SK-N-SH (cell line): ENCODE measurements around the gene NYAP2. TPM values are rescaled to one million over a fixed set of nuclear protein-coding genes. Genes with fewer than 3 reads are reported as not detected.

ENCODE experiments used
- CTCF ChIA-PET: fragments of 300-600, 350-600 bp; formaldehyde crosslinking; extraction: SDS; loops from one replicate; lab custom pipeline; 2021; lab: Yijun Ruan, JAX
- POLR2A ChIA-PET: fragments of 350-600 bp; sonication (Branson Sonifier 250); formaldehyde crosslinking; extraction: SDS; loops from one replicate; lab custom pipeline; 2020; ENCODE audit warnings: antibody characterized with exemption, inconsistent platforms; lab: Yijun Ruan, JAX
- DNase-seq: peaks from one replicate; pipeline ENCODE4 v3.0.0; 2012
- H2AFZ ChIP-seq: fragments of 200-600 bp; sonication (generic); 2 replicates; pipeline ENCODE4 v1.8.1; 2016; ENCODE audit warnings: antibody characterized with exemption, mild to moderate bottlenecking, low read depth
- H3F3A ChIP-seq: fragments of 200-600 bp; sonication (generic); replicated peaks from 2 replicates; pipeline ENCODE3; 2016; ENCODE audit warnings: antibody characterized with exemption, mild to moderate bottlenecking; ENCODE audit not compliant: insufficient read depth
- H3K27ac ChIP-seq, 2 experiments: fragments of 200-500 bp in 1 of 2; fragments of 200-600 bp in 1 of 2; sonication (Bioruptor generic) in 1 of 2; sonication (generic), shearing (Covaris generic) in 1 of 2; 2 replicates each; pipeline versions ENCODE4 v1.5.1 to v1.6.1; 2014 to 2016; ENCODE audit warnings: low read depth in 2 of 2, inconsistent platforms in 1 of 2, low read length in 1 of 2, mild to moderate bottlenecking in 1 of 2, mixed read lengths in 1 of 2
- H3K27me3 ChIP-seq: fragments of 200-600 bp; sonication (generic), shearing (Covaris generic); 2 replicates; pipeline ENCODE4 v1.6.1; 2016; ENCODE audit warnings: mixed run types; ENCODE audit not compliant: insufficient read depth
- H3K36me3 ChIP-seq, 2 experiments: fragments of 200-500 bp in 1 of 2; fragments of 200-600 bp in 1 of 2; sonication (Bioruptor generic) in 1 of 2; sonication (generic) in 1 of 2; replicated peaks in 1 of 2; 2 replicates each; pipeline versions ENCODE3 to v1.5.1; 2014 to 2016; ENCODE audit warnings: low read length in 1 of 2, mild to moderate bottlenecking in 1 of 2; ENCODE audit not compliant: insufficient read depth in 2 of 2, control insufficient read depth in 1 of 2
- H3K4me1 ChIP-seq, 2 experiments: fragments of 200-500 bp in 1 of 2; fragments of 200-600 bp in 1 of 2; sonication (Bioruptor generic) in 1 of 2; sonication (generic), shearing (Covaris generic) in 1 of 2; 2 replicates each; pipeline versions ENCODE4 v1.5.1 to v1.6.1; 2014 to 2016; ENCODE audit warnings: low read depth in 1 of 2, low read length in 1 of 2, mixed run types in 1 of 2; ENCODE audit not compliant: insufficient read depth in 2 of 2, control insufficient read depth in 1 of 2
- H3K4me2 ChIP-seq: fragments of 200-600 bp; sonication (generic), shearing (Covaris generic); 2 replicates; pipeline ENCODE4 v1.6.1; 2017; ENCODE audit warnings: mixed run types
- H3K4me3 ChIP-seq, 2 experiments: fragments of 200-500 bp in 1 of 2; fragments of 200-600 bp in 1 of 2; sonication (Bioruptor generic) in 1 of 2; sonication (generic), shearing (Covaris generic) in 1 of 2; 2 replicates each; pipeline versions ENCODE4 v1.5.1 to v1.8.1; 2014 to 2016; ENCODE audit warnings: low read depth in 2 of 2, inconsistent platforms in 1 of 2, low read length in 1 of 2, mild to moderate bottlenecking in 1 of 2, mixed read lengths in 1 of 2, moderate library complexity in 1 of 2
- H3K79me2 ChIP-seq: fragments of 200-600 bp; sonication (generic); 2 replicates; pipeline ENCODE4 v1.8.1; 2017; ENCODE audit warnings: mild to moderate bottlenecking; ENCODE audit not compliant: insufficient read depth
- H3K9ac ChIP-seq: fragments of 200-600 bp; sonication (generic); 2 replicates; pipeline ENCODE4 v1.6.1; 2017; ENCODE audit warnings: mixed run types
- H3K9me2 ChIP-seq: fragments of 200-600 bp; sonication (generic); 2 replicates; pipeline ENCODE4 v1.6.1; 2017; ENCODE audit warnings: mixed run types
- H3K9me3 ChIP-seq: fragments of 200-600 bp; sonication (generic); 2 replicates; pipeline ENCODE4 v1.6.1; 2017; ENCODE audit warnings: mixed run types, mild to moderate bottlenecking, moderate library complexity
- H4K20me1 ChIP-seq: fragments of 200-600 bp; sonication (generic); 2 replicates; pipeline ENCODE4 v1.6.1; 2017; ENCODE audit warnings: mild to moderate bottlenecking, mixed run types; ENCODE audit not compliant: insufficient read depth
- CHD2 ChIP-seq: fragments of 150-350 bp; IDR thresholded peaks from 2 replicates; pipeline ENCODE4 v1.6.1; 2018; ENCODE audit warnings: low read length; ENCODE audit not compliant: partially characterized antibody
- ELF1 ChIP-seq: IDR thresholded peaks from 2 replicates; pipeline ENCODE4 v1.4.0; 2012
- EP300 ChIP-seq, 2 experiments: IDR thresholded peaks; 2 replicates each; pipeline versions ENCODE4 v1.4.0 to v1.6.1; 2012; ENCODE audit warnings: borderline replicate concordance in 1 of 2, low read depth in 1 of 2, low read length in 1 of 2
- EZH2phosphoT487 ChIP-seq: fragments of 200-600 bp; sonication (generic); IDR thresholded peaks from 2 replicates; pipeline ENCODE4 v1.6.1; 2017; ENCODE audit warnings: low read depth, mixed run types, mild to moderate bottlenecking, antibody characterized with exemption, moderate library complexity, borderline replicate concordance
- FOXJ3 ChIP-seq: sonication (generic); formaldehyde crosslinking; IDR thresholded peaks from 2 replicates; pipeline ENCODE4 v1.5.1; 2020; ENCODE audit warnings: mild to moderate bottlenecking, missing genetic modification reagents
- GABPA ChIP-seq: IDR thresholded peaks from 2 replicates; pipeline ENCODE4 v1.4.0; 2012; ENCODE audit warnings: low read depth, mild to moderate bottlenecking
- GATA2 ChIP-seq: sonication (generic); formaldehyde crosslinking; IDR thresholded peaks from 2 replicates; pipeline ENCODE4 v1.5.0; 2020; ENCODE audit warnings: mild to moderate bottlenecking, missing genetic modification reagents
- IRF3 ChIP-seq: fragments of 150-350 bp; IDR thresholded peaks from 2 replicates; pipeline ENCODE4 v1.6.1; 2016; ENCODE audit warnings: mild to moderate bottlenecking, low read depth, low read length
- MAX ChIP-seq: IDR thresholded peaks from 2 replicates; pipeline ENCODE4 v1.4.0; 2012; ENCODE audit warnings: low read depth
- MEF2A ChIP-seq: IDR thresholded peaks from 2 replicates; pipeline ENCODE4 v1.4.0; 2012; ENCODE audit warnings: low read depth, borderline replicate concordance
- PBX3 ChIP-seq: IDR thresholded peaks from 2 replicates; pipeline ENCODE4; 2012
- POLR2AphosphoS5 ChIP-seq: IDR thresholded peaks from 2 replicates; pipeline ENCODE4 v1.6.1; 2012; ENCODE audit warnings: low read depth, low read length
- RCOR1 ChIP-seq: fragments of 150-350 bp; IDR thresholded peaks from 2 replicates; pipeline ENCODE4 v1.6.1; 2017; ENCODE audit warnings: antibody characterized with exemption, low read length
- REST ChIP-seq: IDR thresholded peaks from 2 replicates; pipeline ENCODE4 v1.6.1; 2012; ENCODE audit warnings: mild to moderate bottlenecking, low read depth, low read length, moderate library complexity
- SIN3A ChIP-seq: IDR thresholded peaks from 2 replicates; pipeline ENCODE4 v1.6.1; 2012; ENCODE audit warnings: low read depth, mild to moderate bottlenecking, low read length, moderate library complexity, borderline replicate concordance
- TCF12 ChIP-seq: IDR thresholded peaks from 2 replicates; pipeline ENCODE4 v1.4.0; 2012
- USF2 ChIP-seq: fragments of 150-350 bp; IDR thresholded peaks from 2 replicates; pipeline ENCODE4 v1.6.1; 2017; ENCODE audit warnings: antibody characterized with exemption, low read length, low read depth, borderline replicate concordance
- YY1 ChIP-seq: IDR thresholded peaks from 2 replicates; pipeline ENCODE4 v1.4.0; 2012; ENCODE audit warnings: low read depth, mild to moderate bottlenecking
- WGBS: methylation state at CpG from one replicate; pipeline ENCODE4 v1.1.6; 2017; ENCODE audit warnings: low lambda C conversion rate; 5-methylcytosine and 5-hydroxymethylcytosine counted together
- polyA plus RNA-seq, 3 experiments: library from polyadenylated mRNA; depleted of rRNA; stranded (reverse); fragments of >200 nt; gene quantifications; 2 replicates each; pipeline ENCODE4 v1.2.3, GENCODE V29; 2012

The NYAP2 gene
- polyA plus RNA-seq, 1 of the 3 experiments (the other 2 are of a cell fraction) = not detected

- TF ChIP-seq REST = no peak
- no peak for TF ChIP-seq MAX
- TF ChIP-seq IRF3 = no peak
- TF ChIP-seq, all 33 proteins: peak for 0
These were observed 175.2 kb downstream of the NYAP2 start (continued) for GRCh38 chr2:225574582-225575138.

GRCh38 chr2:225581135-225581534 lies 181.6 kb downstream of the NYAP2 start:
- H2AFZ ChIP-seq = no peak overlapping the region
- H3K36me3 ChIP-seq = no peaks in the 10 kb centered on the region
- ChIA-PET CTCF (interaction anchor here (1.0 to 1.1 kb wide), 2 partner anchors 298 to 299 kb away, joined by 3 read pairs; no protein-coding TSS in a partner anchor), POLR2A (no interaction called here)
- H4K20me1 ChIP-seq = no peaks in the 10 kb centered on the region
- no peaks in the 10 kb centered on the region for H3K27me3 ChIP-seq
- TF ChIP-seq GATA2 (CRISPR knock-in tag) = peak; percentile 73
- peak in 1 of 2 experiments; percentile 54; a peak in 1 of 4 replicates for TF ChIP-seq EP300 (IDR thresholded peaks at IDR 0.05; ENCODE audit: borderline replicate concordance in 1 of 2, low read depth in 1 of 2, low read length in 1 of 2)
- no peak for TF ChIP-seq SIN3A
- H3K79me2 ChIP-seq = no peaks in the 10 kb centered on the region
- no peak for DNase-seq
- no peak overlapping the region for H3K27ac ChIP-seq
- no peak overlapping the region for H3K4me2 ChIP-seq
- H3K9me3 ChIP-seq = no peaks in the 10 kb centered on the region
- no peaks in the 10 kb centered on the region for H3F3A ChIP-seq
- H3K9me2 ChIP-seq = no peaks in the 10 kb centered on the region
- H3K4me3 ChIP-seq = no peak overlapping the region
- H3K9ac ChIP-seq = no peak overlapping the region
- H3K4me1 ChIP-seq = no peaks in the 10 kb centered on the region; a peak in 1 of 4 replicates

- H2AFZ ChIP-seq = no peak overlapping the region
- WGBS = 84% methylated on average over 26 of the region's 26 CpGs
- no peak overlapping the region for H3K4me2 ChIP-seq
- H3K4me3 ChIP-seq = no peak overlapping the region
- no peaks in the 10 kb centered on the region; a peak in 1 of 4 replicates for H3K4me1 ChIP-seq
- DNase-seq = no peak
- H3K79me2 ChIP-seq = no peaks in the 10 kb centered on the region
- no peak overlapping the region for H3K9ac ChIP-seq
- H3K36me3 ChIP-seq = no peaks in the 10 kb centered on the region
- no peak overlapping the region for H3K27ac ChIP-seq
- H3F3A ChIP-seq = no peaks in the 10 kb centered on the region
- CTCF ChIA-PET = interaction anchor here (1.0 to 1.2 kb wide), 2 partner anchors 23 to 299 kb away, joined by 3 read pairs; no protein-coding TSS in a partner anchor
- no peaks in the 10 kb centered on the region for H3K9me2 ChIP-seq
- POLR2A ChIA-PET = no interaction called here
- H4K20me1 ChIP-seq = no peaks in the 10 kb centered on the region
- no peaks in the 10 kb centered on the region for H3K9me3 ChIP-seq
- H3K27me3 ChIP-seq = no peaks in the 10 kb centered on the region
- TF ChIP-seq POLR2AphosphoS5 = no peak
- no peak for TF ChIP-seq CHD2
- no peak for TF ChIP-seq FOXJ3 (CRISPR knock-in tag)
- no peak for TF ChIP-seq RCOR1
- no peak for TF ChIP-seq IRF3
- no peak for TF ChIP-seq ELF1
- TF ChIP-seq MEF2A = no peak
- no peak for TF ChIP-seq YY1
- no peak for TF ChIP-seq USF2
- TF ChIP-seq TCF12 = no peak
- no peak for TF ChIP-seq GABPA
- TF ChIP-seq PBX3 = no peak
- TF ChIP-seq EZH2phosphoT487 = no peak
These were observed 182.4 kb downstream of the NYAP2 start for GRCh38 chr2:225581906-225582305.
